AG09309 (cell line): ENCODE measurements around the gene RAD51B.

Experiments
- DNase-seq: peaks from one replicate; pipeline ENCODE4 v3.0.0-alpha.2; 2010; ENCODE audit warnings: low read depth
- H3K4me3 ChIP-seq: 2 replicates; pipeline ENCODE4 v1.5.1; 2011; ENCODE audit warnings: mild to moderate bottlenecking, low read depth, low read length, moderate library complexity; ENCODE audit not compliant: control insufficient read depth
- TF ChIP-seq, protein P1 (sequence below): IDR thresholded peaks from 2 replicates; pipeline ENCODE4 v1.5.1; 2011; ENCODE audit warnings: mild to moderate bottlenecking, low read depth, low read length, inconsistent platforms; ENCODE audit not compliant: insufficient read depth, control insufficient read depth; ENCODE audit errors: missing control alignments

The RAD51B gene

DNA sequence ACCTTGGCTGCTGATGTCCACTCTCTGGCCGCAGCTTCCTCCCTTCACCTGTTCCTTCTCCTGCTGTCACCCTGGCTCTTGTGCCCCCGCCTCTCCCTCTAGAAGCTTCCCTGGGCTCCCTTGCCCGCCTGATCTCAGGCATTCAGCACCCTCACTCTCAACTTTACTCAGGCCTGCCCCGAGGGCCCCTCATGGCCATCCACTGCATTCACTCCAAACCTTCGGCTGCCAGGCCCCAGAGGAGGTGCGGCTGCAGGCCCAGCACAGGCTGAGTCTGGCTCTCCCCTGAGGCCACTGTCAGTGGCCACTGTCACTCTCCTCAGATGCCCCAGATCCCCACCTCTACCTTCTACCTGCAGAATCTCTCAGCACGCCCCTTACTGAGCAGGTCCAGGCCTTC lies 789.4 kb downstream of the RAD51B start:
- H3K4me3 ChIP-seq, result no peak overlapping the region
- no peak for DNase-seq
- TF ChIP-seq, protein P1, sequence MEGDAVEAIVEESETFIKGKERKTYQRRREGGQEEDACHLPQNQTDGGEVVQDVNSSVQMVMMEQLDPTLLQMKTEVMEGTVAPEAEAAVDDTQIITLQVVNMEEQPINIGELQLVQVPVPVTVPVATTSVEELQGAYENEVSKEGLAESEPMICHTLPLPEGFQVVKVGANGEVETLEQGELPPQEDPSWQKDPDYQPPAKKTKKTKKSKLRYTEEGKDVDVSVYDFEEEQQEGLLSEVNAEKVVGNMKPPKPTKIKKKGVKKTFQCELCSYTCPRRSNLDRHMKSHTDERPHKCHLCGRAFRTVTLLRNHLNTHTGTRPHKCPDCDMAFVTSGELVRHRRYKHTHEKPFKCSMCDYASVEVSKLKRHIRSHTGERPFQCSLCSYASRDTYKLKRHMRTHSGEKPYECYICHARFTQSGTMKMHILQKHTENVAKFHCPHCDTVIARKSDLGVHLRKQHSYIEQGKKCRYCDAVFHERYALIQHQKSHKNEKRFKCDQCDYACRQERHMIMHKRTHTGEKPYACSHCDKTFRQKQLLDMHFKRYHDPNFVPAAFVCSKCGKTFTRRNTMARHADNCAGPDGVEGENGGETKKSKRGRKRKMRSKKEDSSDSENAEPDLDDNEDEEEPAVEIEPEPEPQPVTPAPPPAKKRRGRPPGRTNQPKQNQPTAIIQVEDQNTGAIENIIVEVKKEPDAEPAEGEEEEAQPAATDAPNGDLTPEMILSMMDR, result no peak

DNA sequence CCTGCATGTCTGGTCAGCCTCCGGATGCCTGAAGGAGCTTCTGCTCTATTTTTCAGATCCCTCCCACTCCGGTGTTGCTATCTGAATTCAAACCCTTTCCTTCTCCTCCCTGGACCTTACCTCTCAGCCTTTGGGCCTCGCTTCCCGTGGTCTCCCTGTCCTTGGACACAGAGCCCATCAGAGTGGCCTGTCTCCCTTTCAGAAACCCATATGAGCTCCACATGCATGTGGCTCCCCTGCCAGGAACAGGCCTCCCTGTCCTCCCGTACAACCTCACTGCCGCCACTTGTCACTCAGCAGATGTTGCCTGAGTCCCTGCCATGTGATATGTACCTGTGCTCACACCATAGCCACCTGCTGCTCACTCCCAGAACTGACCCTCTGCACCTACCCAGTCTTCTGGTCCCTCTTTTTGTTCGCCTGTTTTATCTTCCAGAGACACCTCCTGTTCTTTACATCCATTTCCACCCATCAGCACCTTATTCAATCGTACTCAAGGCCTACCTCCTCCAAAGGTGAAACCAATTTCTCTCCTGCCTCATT lies 790.7 kb downstream of the RAD51B start:
- no peak for DNase-seq
- no peak overlapping the region for H3K4me3 ChIP-seq
- TF ChIP-seq, protein P1, result no peak

DNA sequence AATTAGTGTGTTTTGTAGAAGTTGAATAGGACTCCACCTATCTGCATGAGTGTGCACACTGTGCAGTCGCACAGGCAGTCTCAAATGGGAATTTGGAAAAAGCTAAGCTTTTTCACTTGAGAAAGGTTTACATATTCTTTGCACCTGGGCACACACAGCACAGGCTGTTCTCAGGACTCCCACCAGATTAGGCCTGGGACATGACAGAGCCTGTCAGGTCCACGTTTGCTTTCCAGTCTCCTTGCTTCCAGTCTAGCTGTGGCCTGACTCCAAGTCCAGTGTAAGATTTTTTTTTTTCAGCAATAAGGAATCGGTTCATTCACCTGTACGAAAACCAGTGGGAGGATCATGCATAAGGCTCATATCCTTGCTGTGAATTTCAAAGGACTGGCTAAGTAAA lies 792.0 kb downstream of the RAD51B start:
- H3K4me3 ChIP-seq, result no peak overlapping the region
- DNase-seq, result no peak
- TF ChIP-seq, protein P1, result no peak

DNA sequence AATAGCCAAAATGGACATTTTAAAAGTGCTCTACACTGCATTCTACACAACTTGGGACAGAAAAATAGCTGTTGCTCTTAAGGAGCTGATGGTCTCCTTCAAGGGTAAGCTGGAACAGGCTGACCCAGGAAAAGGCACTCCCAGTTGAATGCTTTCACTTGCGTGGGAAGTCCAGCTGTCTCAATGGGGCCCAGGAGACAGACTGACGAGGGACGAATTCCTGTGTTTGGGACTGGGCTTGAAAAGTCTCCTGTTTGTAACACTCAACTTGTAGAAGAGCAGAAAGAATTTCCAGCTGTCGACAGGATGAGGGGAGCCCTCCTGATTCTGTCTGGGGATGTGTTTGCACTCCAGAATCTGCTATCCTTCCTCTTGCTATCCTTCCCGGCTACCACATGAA lies 792.5 kb downstream of the RAD51B start:
- TF ChIP-seq, protein P1, result no peak
- H3K4me3 ChIP-seq, result no peak overlapping the region
- DNase-seq, result no peak

DNA sequence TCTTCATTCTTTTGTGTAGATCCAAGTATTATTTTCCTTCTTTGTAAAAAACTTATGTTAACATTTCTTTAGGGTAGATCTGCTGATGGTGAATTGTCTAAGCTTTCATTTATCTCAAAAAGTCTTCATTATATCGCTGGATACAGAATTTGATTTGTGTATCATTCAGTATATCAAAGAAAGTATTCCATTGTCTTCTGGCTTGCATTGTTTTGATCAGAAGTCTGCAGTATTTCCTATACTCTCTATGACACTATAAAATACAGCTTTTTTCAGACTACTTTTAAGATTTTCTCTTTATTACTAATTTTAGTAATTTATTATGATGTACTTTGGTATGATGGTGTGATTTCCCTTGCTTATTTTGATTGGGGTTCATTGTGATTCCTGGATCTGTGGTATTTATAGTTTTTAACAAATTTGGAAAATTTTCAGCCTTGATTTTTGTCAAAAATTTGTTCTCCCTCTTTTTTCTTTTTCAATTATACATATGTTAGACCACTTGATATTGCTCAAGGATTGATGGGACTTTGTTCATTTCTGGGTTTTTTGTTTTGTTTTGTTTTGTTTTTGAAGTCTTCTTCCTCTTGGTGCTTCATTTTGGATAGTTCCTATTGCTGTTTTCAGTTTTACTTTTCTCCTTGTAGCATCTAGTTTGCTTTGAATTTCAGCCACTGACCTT lies 796.8 kb downstream of the RAD51B start:
- no peak overlapping the region for H3K4me3 ChIP-seq
- no peak for DNase-seq
- TF ChIP-seq, protein P1, result no peak

DNA sequence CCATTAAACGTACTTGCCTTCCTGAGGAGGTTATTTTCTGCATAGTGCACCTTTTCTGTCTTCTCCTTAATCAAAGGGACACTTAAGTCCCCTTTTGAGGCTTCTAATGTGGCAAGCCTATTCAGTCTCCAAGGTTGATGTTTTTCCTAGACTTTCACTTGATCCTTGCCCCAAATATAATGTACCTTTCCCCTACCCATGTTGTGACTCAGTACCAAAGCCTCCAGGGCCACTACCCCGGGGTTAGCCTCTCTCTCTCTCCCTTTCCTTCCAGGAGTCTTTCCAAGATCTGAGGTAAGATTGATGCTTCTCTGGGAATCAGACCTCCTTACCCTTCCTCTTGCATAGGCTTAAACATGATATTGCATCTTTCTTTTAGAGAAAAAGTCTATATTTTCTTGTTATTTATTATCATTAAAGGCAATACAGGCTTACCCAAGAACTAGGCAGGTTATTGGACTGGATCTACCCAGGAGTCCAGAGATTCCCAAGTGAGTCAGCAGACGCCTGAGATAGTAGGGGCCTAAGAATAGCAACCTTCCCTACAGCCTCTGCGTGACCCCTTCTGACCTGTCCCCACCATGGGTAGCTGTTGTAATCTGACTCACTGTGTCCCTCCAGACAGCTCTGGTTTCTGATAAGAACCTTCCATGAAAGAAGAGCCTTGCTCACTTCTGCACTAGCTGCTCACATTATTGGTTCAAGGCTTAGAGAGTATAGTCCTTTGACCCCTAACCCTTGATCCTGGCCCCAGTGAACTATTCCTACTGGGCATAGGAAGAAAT lies 800.4 kb downstream of the RAD51B start:
- no peak for DNase-seq
- no peak overlapping the region for H3K4me3 ChIP-seq
- TF ChIP-seq, protein P1, result no peak
